K562 treated with DMSO at 1 percent for 12 hours (cell line): ENCODE measurements around the gene AMER2. TPM values are rescaled to one million over a fixed set of nuclear protein-coding genes. Genes with fewer than 3 reads are reported as not detected.

ENCODE experiments used
- total RNA-seq: library from RNA; unstranded; fragments of 300-600 nt; gene quantifications from 2 replicates; pipeline ENCODE4 v1.2.3, GENCODE V29; 2022; ENCODE audit not compliant: insufficient read depth

The AMER2 gene, protein sequence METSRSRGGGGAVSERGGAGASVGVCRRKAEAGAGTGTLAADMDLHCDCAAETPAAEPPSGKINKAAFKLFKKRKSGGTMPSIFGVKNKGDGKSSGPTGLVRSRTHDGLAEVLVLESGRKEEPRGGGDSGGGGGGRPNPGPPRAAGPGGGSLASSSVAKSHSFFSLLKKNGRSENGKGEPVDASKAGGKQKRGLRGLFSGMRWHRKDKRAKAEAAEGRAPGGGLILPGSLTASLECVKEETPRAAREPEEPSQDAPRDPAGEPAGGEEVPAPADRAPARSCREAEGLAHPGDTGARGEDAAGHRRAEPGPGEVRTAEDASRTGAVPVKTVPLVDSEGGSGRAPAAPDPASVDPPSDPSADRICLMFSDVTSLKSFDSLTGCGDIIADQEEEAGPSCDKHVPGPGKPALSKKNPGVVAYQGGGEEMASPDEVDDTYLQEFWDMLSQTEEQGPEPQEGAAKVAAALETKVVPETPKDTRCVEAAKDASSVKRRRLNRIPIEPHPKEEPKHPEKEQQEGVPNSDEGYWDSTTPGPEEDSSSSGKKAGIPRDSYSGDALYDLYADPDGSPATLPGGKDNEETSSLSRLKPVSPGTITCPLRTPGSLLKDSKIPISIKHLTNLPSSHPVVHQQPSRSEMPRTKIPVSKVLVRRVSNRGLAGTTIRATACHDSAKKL
- not detected in 2 replicates for total RNA-seq

DNA sequence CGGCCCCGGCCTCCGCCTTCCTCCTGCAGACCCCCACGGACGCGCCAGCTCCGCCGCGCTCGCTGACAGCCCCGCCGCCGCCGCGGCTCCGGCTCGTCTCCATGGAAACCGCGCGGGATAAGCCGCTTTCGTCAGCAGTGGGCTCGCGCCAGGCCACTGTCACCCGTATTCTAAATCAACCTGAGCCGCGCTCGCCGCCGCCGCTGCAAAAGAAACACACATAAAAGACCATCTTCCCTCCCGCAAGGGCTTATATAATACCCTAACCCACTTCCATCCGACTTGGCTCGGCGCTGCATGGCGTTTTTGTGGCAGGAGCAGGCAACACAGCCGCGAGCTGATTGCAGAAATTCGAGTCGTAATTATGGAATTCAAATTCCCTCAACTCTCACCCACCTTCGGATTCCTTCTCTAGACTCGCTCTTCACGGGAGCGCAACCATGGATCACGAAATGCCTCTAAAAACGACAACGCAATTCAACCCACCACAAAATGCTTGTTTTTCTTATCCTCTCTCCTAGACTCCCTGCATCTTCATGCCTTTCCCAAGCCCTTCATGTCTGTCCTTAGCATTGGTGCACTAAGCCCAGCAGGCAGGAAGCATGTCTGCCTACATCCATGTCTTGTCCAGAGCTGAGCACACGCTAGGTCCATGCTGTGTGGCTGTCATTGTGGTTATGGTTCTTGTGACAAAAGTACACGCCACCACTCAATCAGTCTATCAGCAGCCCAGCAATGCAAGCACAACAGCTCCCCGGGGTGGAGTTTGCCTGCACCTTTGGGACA lies at the start of gene AMER2:
Gene AMER2, minus strand, starts transcription at position 772 of the 786 bp plus-strand sequence. Its CDS starts 669 bp downstream, at position 103.

Other genes with a start within 250 kb of the AMER2 start
- not detected in 2 replicates for gene PABPC3, start 76.2 kb downstream of the AMER2 start, total RNA-seq
- 2.6 and 7.7 TPM in 2 replicates for gene MTMR6, start 115.2 kb upstream of the AMER2 start, total RNA-seq
- gene NUP58, start 129.3 kb upstream of the AMER2 start, total RNA-seq = 5.8 and 29.2 TPM in 2 replicates
- gene ATP8A2, start 199.7 kb upstream of the AMER2 start, total RNA-seq = not detected in 2 replicates